H1 (cell line): ENCODE results near the gene STXBP5. TPM values are rescaled to one million over a fixed set of nuclear protein-coding genes. Genes with fewer than 3 reads are reported as not detected.

Experiments used
- CTCF ChIA-PET: fragments of 300-600 bp; sonication (Branson Sonifier 250); formaldehyde crosslinking; loops from one replicate; lab custom pipeline; 2021; ENCODE audit not compliant: partially characterized antibody; lab: Charles Lee
- POLR2A ChIA-PET: fragments of 300-600 bp; sonication (Branson Sonifier 250); formaldehyde crosslinking; loops from one replicate; lab custom pipeline; 2021; ENCODE audit warnings: inconsistent platforms; ENCODE audit not compliant: partially characterized antibody; lab: Charles Lee
- DNase-seq, 2 experiments: peaks; one replicate each; pipeline versions ENCODE4 v3.0.0 to v3.0.0-alpha.2; 2010 to 2022; ENCODE audit warnings: low spot score in 2 of 2, low read depth in 1 of 2, mixed read lengths in 1 of 2
- FAIRE-seq: peaks from 2 replicates; lab custom pipeline; 2011; peaks lifted over from hg19 to GRCh38; lab: Jason Lieb, UNC
- H2AFZ ChIP-seq: 2 replicates; pipeline ENCODE4 v1.8.1; 2012; ENCODE audit warnings: low read length, inconsistent platforms
- H2AK5ac ChIP-seq: 2 replicates; pipeline ENCODE4 v1.6.1; 2013; ENCODE audit warnings: low read depth, low read length
- H2BK120ac ChIP-seq: replicated peaks from 2 replicates; pipeline ENCODE3; 2013; ENCODE audit warnings: low read depth, low read length, inconsistent platforms
- H2BK12ac ChIP-seq: 2 replicates; pipeline ENCODE4 v1.6.1; 2013; ENCODE audit warnings: low read depth, low read length
- H2BK15ac ChIP-seq: 2 replicates; pipeline ENCODE4 v1.6.1; 2013; ENCODE audit warnings: low read length
- H2BK20ac ChIP-seq: 2 replicates; pipeline ENCODE4 v1.6.1; 2013; ENCODE audit warnings: low read length
- H2BK5ac ChIP-seq: 2 replicates; pipeline ENCODE4 v1.6.1; 2013; ENCODE audit warnings: low read depth, low read length
- H3K14ac ChIP-seq: 2 replicates; pipeline ENCODE4 v1.6.1; 2013; ENCODE audit warnings: inconsistent platforms; ENCODE audit not compliant: insufficient read length
- H3K18ac ChIP-seq: 2 replicates; pipeline ENCODE4 v1.6.1; 2013; ENCODE audit warnings: low read length; ENCODE audit errors: extremely low read depth
- H3K23ac ChIP-seq: 2 replicates; pipeline ENCODE4 v1.6.1; 2013; ENCODE audit warnings: inconsistent platforms; ENCODE audit not compliant: insufficient read length
- H3K23me2 ChIP-seq: 2 replicates; pipeline ENCODE4 v1.6.1; 2013; ENCODE audit warnings: low read depth, low read length
- H3K27ac ChIP-seq: 2 replicates; pipeline ENCODE4 v1.6.1; 2011; ENCODE audit warnings: low read depth, low read length, inconsistent platforms
- H3K27me3 ChIP-seq, 4 experiments: replicated peaks in 1 of 4; 1 replicate in 1 of 4; 2 replicates in 3 of 4; pipeline versions ENCODE4 v1.6.1 to v1.8.1; 2011 to 2013; ENCODE audit warnings: low read length in 3 of 4, mild to moderate bottlenecking in 3 of 4, inconsistent platforms in 2 of 4, mixed read lengths in 2 of 4, moderate library complexity in 1 of 4; ENCODE audit not compliant: control insufficient read depth in 3 of 4, insufficient read depth in 3 of 4; ENCODE audit errors: extremely low read depth in 1 of 4
- H3K36me3 ChIP-seq, 4 experiments: 2 replicates each; pipeline versions ENCODE4 v1.6.1 to v1.8.1; 2011 to 2013; ENCODE audit warnings: mild to moderate bottlenecking in 4 of 4, low read length in 3 of 4, moderate library complexity in 2 of 4, control low read depth in 1 of 4, inconsistent platforms in 1 of 4; ENCODE audit not compliant: insufficient read depth in 4 of 4, control insufficient read depth in 2 of 4
- H3K4ac ChIP-seq: replicated peaks from 2 replicates; pipeline ENCODE3; 2013; ENCODE audit warnings: low read length, low read depth, mixed read lengths, inconsistent platforms; ENCODE audit not compliant: insufficient read length
- H3K4me1 ChIP-seq, 4 experiments: replicated peaks in 1 of 4; 1 replicate in 1 of 4; 2 replicates in 3 of 4; pipeline versions ENCODE4 v1.6.1 to v1.8.1; 2011 to 2013; ENCODE audit warnings: low read length in 3 of 4, inconsistent platforms in 2 of 4, mixed read lengths in 1 of 4; ENCODE audit not compliant: insufficient read depth in 4 of 4, control insufficient read depth in 3 of 4
- H3K4me2 ChIP-seq, 2 experiments: 2 replicates each; pipeline versions ENCODE4 v1.6.1 to v1.8.1; 2011 to 2013; ENCODE audit warnings: low read depth in 2 of 2, low read length in 2 of 2, control low read depth in 1 of 2, inconsistent platforms in 1 of 2, mild to moderate bottlenecking in 1 of 2; ENCODE audit not compliant: insufficient read depth in 1 of 2
- H3K4me3 ChIP-seq, 4 experiments: fragments of 200-600, 300-600 bp in 1 of 4; sonication (generic), shearing (Covaris generic), sonication (Bioruptor Twin) in 1 of 4; 2 replicates each; pipeline versions ENCODE4 v1.5.1 to v1.8.1; 2011 to 2016; ENCODE audit warnings: low read length in 4 of 4, low read depth in 3 of 4, control low read depth in 2 of 4, inconsistent platforms in 2 of 4, mild to moderate bottlenecking in 2 of 4, mixed read lengths in 1 of 4, moderate library complexity in 1 of 4; ENCODE audit not compliant: insufficient read depth in 2 of 4; ENCODE audit errors: extremely low read depth in 1 of 4
- H3K56ac ChIP-seq: replicated peaks from 2 replicates; pipeline ENCODE3; 2013; ENCODE audit warnings: low read depth, mild to moderate bottlenecking, mixed read lengths, low read length, inconsistent platforms; ENCODE audit not compliant: insufficient read length
- H3K79me1 ChIP-seq: 2 replicates; pipeline ENCODE4 v1.6.1; 2013; ENCODE audit warnings: low read depth, low read length, control low read depth
- H3K79me2 ChIP-seq, 2 experiments: 2 replicates each; pipeline versions ENCODE4 v1.6.1 to v1.8.1; 2012 to 2013; ENCODE audit warnings: low read length in 2 of 2, mild to moderate bottlenecking in 2 of 2, inconsistent platforms in 1 of 2; ENCODE audit not compliant: insufficient read depth in 2 of 2, control insufficient read depth in 1 of 2
- H3K9ac ChIP-seq, 4 experiments: replicated peaks in 1 of 4; 1 replicate in 1 of 4; 2 replicates in 3 of 4; pipeline versions ENCODE4 v1.6.1 to v1.8.1; 2011 to 2013; ENCODE audit warnings: low read depth in 3 of 4, low read length in 3 of 4, control low read depth in 2 of 4, mild to moderate bottlenecking in 2 of 4, moderate library complexity in 2 of 4, inconsistent platforms in 1 of 4; ENCODE audit errors: extremely low read depth in 1 of 4
- H3K9me3 ChIP-seq, 2 experiments: 2 replicates each; pipeline versions ENCODE4 v1.6.1 to v1.8.1; 2012 to 2013; ENCODE audit warnings: mild to moderate bottlenecking in 2 of 2, moderate library complexity in 2 of 2, control low read depth in 1 of 2, inconsistent platforms in 1 of 2, low read depth in 1 of 2, low read length in 1 of 2, mixed read lengths in 1 of 2; ENCODE audit not compliant: insufficient read depth in 2 of 2
- H4K20me1 ChIP-seq, 2 experiments: replicated peaks in 1 of 2; 2 replicates each; pipeline versions ENCODE3 to v1.8.1; 2011 to 2013; ENCODE audit warnings: inconsistent platforms in 2 of 2, low read length in 2 of 2, mild to moderate bottlenecking in 1 of 2; ENCODE audit not compliant: insufficient read depth in 2 of 2, control insufficient read depth in 1 of 2
- H4K5ac ChIP-seq: 2 replicates; pipeline ENCODE4 v1.6.1; 2013; ENCODE audit warnings: low read length, low read depth, mixed read lengths, inconsistent platforms; ENCODE audit not compliant: insufficient read length
- H4K8ac ChIP-seq: 2 replicates; pipeline ENCODE4 v1.8.0; 2013; ENCODE audit warnings: mild to moderate bottlenecking, moderate library complexity, low read length, inconsistent platforms; ENCODE audit not compliant: insufficient read depth; ENCODE audit errors: extremely low read depth
- H4K91ac ChIP-seq: replicated peaks from 2 replicates; pipeline ENCODE3; 2013; ENCODE audit warnings: low read length, mixed read lengths, inconsistent platforms; ENCODE audit not compliant: insufficient read length
- ATF3 ChIP-seq: IDR thresholded peaks from 2 replicates; pipeline ENCODE4 v1.6.1; 2011; ENCODE audit warnings: low read depth, mild to moderate bottlenecking, low read length; ENCODE audit not compliant: insufficient read depth
- KDM4A ChIP-seq: IDR thresholded peaks from one replicate; pipeline ENCODE4 v1.7.1; 2012; ENCODE audit warnings: low read depth, mild to moderate bottlenecking, moderate library complexity, low read length, inconsistent platforms; ENCODE audit not compliant: severe bottlenecking
- RAD21 ChIP-seq, 2 experiments: IDR thresholded peaks in 1 of 2; conservative IDR thresholded peaks in 1 of 2; 2 replicates each; pipeline ENCODE4 v1.6.1; 2011; ENCODE audit warnings: low read depth in 2 of 2, low read length in 2 of 2, improper control_type of control experiment in 1 of 2, inconsistent platforms in 1 of 2, mild to moderate bottlenecking in 1 of 2, moderate library complexity in 1 of 2
- SP1 ChIP-seq: IDR thresholded peaks from 2 replicates; pipeline ENCODE4 v1.6.1; 2011; ENCODE audit warnings: low read depth, low read length
- WGBS, 2 experiments: shearing (Covaris generic) in 1 of 2; methylation state at CpG; one replicate each; pipeline versions ENCODE4 v1.1.6 to v1.1.7; 2013 to 2015; ENCODE audit warnings: low lambda C conversion rate in 2 of 2, mixed read lengths in 2 of 2, inconsistent platforms in 1 of 2, low coverage in 1 of 2, missing lambda C conversion rate in 1 of 2; ENCODE audit not compliant: insufficient replicate concordance in 2 of 2, insufficient coverage in 1 of 2, insufficient read length in 1 of 2; ENCODE audit errors: extremely low coverage in 1 of 2, missing lambda C conversion rate in 1 of 2; 5-methylcytosine and 5-hydroxymethylcytosine counted together
- polyA plus RNA-seq, 7 experiments: library from polyadenylated mRNA; depleted of rRNA in 3 of 7; stranded (reverse) in 5 of 7; unstranded in 2 of 7; fragments of >200 nt in 5 of 7; fragments of 200-250 nt in 2 of 7; gene quantifications; 1 replicate in 5 of 7; 2 replicates in 1 of 7; 4 replicates in 1 of 7; pipeline versions ENCODE4 v1.2.1 to v1.2.3, GENCODE V29; 2011 to 2013; ENCODE audit warnings: missing spikeins in 2 of 7, mixed read lengths in 2 of 7
- total RNA-seq: library from RNA; stranded (reverse); fragmentation: NEBNext Ultra II Directional; extraction: Animal tissue kit (Norgen Biotek cat#: 25700); gene quantifications from 2 replicates; pipeline ENCODE4 v1.2.1, GENCODE V29; 2021

The STXBP5 gene
- total and polyA plus RNA-seq, 2 of the 8 experiments (the other 6 are each of a cell fraction or from before 2014, with no cell fraction given) = 2.7 to 10.8 TPM

GRCh38 chr6:147416622-147417021 is 212.4 kb downstream of the STXBP5 start:
- H2BK15ac ChIP-seq = no peak overlapping the region
- FAIRE-seq (no peak), DNase-seq (no peak)
- 85% methylated on average over 4 of the region's 4 CpGs; no CpG with 5 or more reads in 1 of the 2 experiments for WGBS, 2 experiments
- H3K18ac ChIP-seq = no peak overlapping the region
- no peak overlapping the region for H4K8ac ChIP-seq
- POLR2A ChIA-PET = no interaction called here
- H4K91ac ChIP-seq = no peak overlapping the region
- no peak overlapping the region for H2BK20ac ChIP-seq
- no peaks in the 10 kb centered on the region for H3K27me3 ChIP-seq
- no peaks in the 10 kb centered on the region for H3K23me2 ChIP-seq
- no peak overlapping the region for H4K5ac ChIP-seq
- H3K4me1 ChIP-seq = no peaks in the 10 kb centered on the region
- H3K36me3 ChIP-seq = no peaks in the 10 kb centered on the region
- no peak overlapping the region for H3K23ac ChIP-seq
- H2BK12ac ChIP-seq = no peak overlapping the region
- no peak overlapping the region for H2BK120ac ChIP-seq
- H2AK5ac ChIP-seq = no peak overlapping the region
- no peaks in the 10 kb centered on the region for H4K20me1 ChIP-seq
- no peaks in the 10 kb centered on the region for H3K79me2 ChIP-seq
- H3K9me3 ChIP-seq = no peaks in the 10 kb centered on the region
- CTCF ChIA-PET = interaction anchor here (1.3 kb wide), 1 partner anchor 18 kb away, joined by 3 read pairs; no protein-coding TSS in a partner anchor
- H3K4ac ChIP-seq = no peak overlapping the region
- no peaks in the 10 kb centered on the region for H3K79me1 ChIP-seq
- H3K9ac ChIP-seq = no peak overlapping the region
- H2BK5ac ChIP-seq = no peak overlapping the region
- H3K4me3 ChIP-seq = no peak overlapping the region
- H2AFZ ChIP-seq = no peak overlapping the region
- H3K27ac ChIP-seq = no peak overlapping the region
- no peak overlapping the region for H3K14ac ChIP-seq
- no peak overlapping the region for H3K56ac ChIP-seq
- no peak overlapping the region for H3K4me2 ChIP-seq
- TF ChIP-seq ATF3 = no peak
- TF ChIP-seq RAD21 (IDR thresholded peaks at IDR 0.05 in 1 of 2, conservative IDR thresholded peaks at IDR 0.05 in 1 of 2; ENCODE audit: low read depth in 2 of 2, low read length in 2 of 2) = no peak
- TF ChIP-seq KDM4A = no peak
- TF ChIP-seq SP1 = no peak
